Measurements from ENCODE around the gene RAB14.

Gene RAB14

GRCh38 chr9:121225240-121225639 is 23.6 kb upstream of the RAB14 start (continued):
- no peak for TF ChIP-seq ZNF596 (tag by site-specific recombination; IDR thresholded peaks at IDR 0.05)
- peak; percentile 40; the same call in 1 of the 2 replicates for TF ChIP-seq TRIM28 (IDR thresholded peaks at IDR 0.05; ENCODE audit: borderline replicate concordance, low read length)
- TF ChIP-seq YY2 (tag by site-specific recombination; IDR thresholded peaks at IDR 0.05) = no peak
- TF ChIP-seq INSM2 (tag by site-specific recombination; IDR thresholded peaks at IDR 0.05) = 0 out of 2 replicates have a peak, but pooled peaks have one; percentile 38
- TF ChIP-seq GLIS1 (tag by site-specific recombination; IDR thresholded peaks at IDR 0.05) = 0 out of 2 replicates have a peak, but pooled peaks have one; percentile 4

- TF ChIP-seq ZBTB1 (tag by site-specific recombination; IDR thresholded peaks at IDR 0.05) = no peak
- TF ChIP-seq ZNF654 (tag by site-specific recombination; IDR thresholded peaks at IDR 0.05; ENCODE audit: low read depth) = 0 out of 2 replicates have a peak, but pooled peaks have one; percentile 14
- ChIA-PET CTCF (interaction anchor here (0.6 to 4.7 kb wide), 25 partner anchors 10 to 1678 kb away, joined by 3 to 57 read pairs (median 4); partner anchors contain the start of gene GSN), POLR2A (no interaction called here)
- H3K4me3 ChIP-seq (ENCODE audit: low read depth, low read length) = no peak overlapping the region
- H3K4me1 ChIP-seq (ENCODE audit: control insufficient read depth, insufficient read depth, low read length) = peaks cover 3% of the 10 kb centered on the region; the same call in 1 of the 2 replicates
- no peaks in the 10 kb centered on the region for H3K36me3 ChIP-seq (ENCODE audit: control insufficient read depth in 2 of 2, insufficient read depth in 1 of 2, low read length in 2 of 2)
- no peak overlapping the region for H3K27ac ChIP-seq (ENCODE audit: extremely low read depth, low read depth, low read length)
- H3K9me3 ChIP-seq (ENCODE audit: control insufficient read depth, insufficient read depth, low read depth, low read length) = no peaks in the 10 kb centered on the region
Measured at GRCh38 chr9:121222524-121223171, 21.0 kb upstream of the RAB14 start.

- H3K27ac ChIP-seq (ENCODE audit: extremely low read depth, low read depth, low read length) = no peak overlapping the region
- ChIA-PET POLR2A (no interaction called here), CTCF (interaction anchor here (0.6 to 4.7 kb wide), 11 partner anchors 9 to 208 kb away, joined by 3 to 57 read pairs (median 4); partner anchors contain the start of gene GSN)
Measured at GRCh38 chr9:121221664-121222055, 20.0 kb upstream of the RAB14 start.

GRCh38 chr9:121220996-121221663 is 19.5 kb upstream of the RAB14 start:
- Histone ChIP-seq H3K4me3 (ENCODE audit: low read depth, low read length) (no peak overlapping the region), H3K36me3 (ENCODE audit: control insufficient read depth in 2 of 2, insufficient read depth in 1 of 2, low read length in 2 of 2) (no peaks in the 10 kb centered on the region), H3K27ac (ENCODE audit: extremely low read depth, low read depth, low read length) (no peak overlapping the region), H3K4me1 (ENCODE audit: control insufficient read depth, insufficient read depth, low read length) (peaks cover 3% of the 10 kb centered on the region; the same call in 1 of the 2 replicates), H3K9me3 (ENCODE audit: control insufficient read depth, insufficient read depth, low read depth, low read length) (no peaks in the 10 kb centered on the region)
- CTCF ChIA-PET = interaction anchor here (0.6 to 4.7 kb wide), 9 partner anchors 8 to 209 kb away, joined by 3 to 57 read pairs (median 5); partner anchors contain the start of gene GSN
- TF ChIP-seq BCL6B (tag by site-specific recombination; IDR thresholded peaks at IDR 0.05) (no peak), ZNF621 (tag by site-specific recombination; IDR thresholded peaks at IDR 0.05) (no peak), WT1 (tag by site-specific recombination; IDR thresholded peaks at IDR 0.05) (no peak)
- POLR2A ChIA-PET = interaction anchor here (0.6 kb wide), 1 partner anchor 20 kb away, joined by 5 read pairs; no protein-coding TSS in a partner anchor

More at GRCh38 chr9:121221664-121222055, 20.0 kb upstream of the RAB14 start:
- Histone ChIP-seq H3K4me1 (ENCODE audit: control insufficient read depth, insufficient read depth, low read length) (peaks cover 3% of the 10 kb centered on the region; the same call in 1 of the 2 replicates), H3K4me3 (ENCODE audit: low read depth, low read length) (no peak overlapping the region), H3K36me3 (ENCODE audit: control insufficient read depth in 2 of 2, insufficient read depth in 1 of 2, low read length in 2 of 2) (no peaks in the 10 kb centered on the region), H3K9me3 (ENCODE audit: control insufficient read depth, insufficient read depth, low read depth, low read length) (no peaks in the 10 kb centered on the region)
- TF ChIP-seq ZNF768 (tag by site-specific recombination; IDR thresholded peaks at IDR 0.05) (no peak), ZNF843 (tag by site-specific recombination; IDR thresholded peaks at IDR 0.05) (no peak), ZNF114 (tag by site-specific recombination; IDR thresholded peaks at IDR 0.05) (no peak), ZNF501 (tag by site-specific recombination; IDR thresholded peaks at IDR 0.05) (no peak), MZF1 (tag by site-specific recombination; IDR thresholded peaks at IDR 0.05; ENCODE audit: borderline replicate concordance) (no peak), GFI1B (tag by site-specific recombination; IDR thresholded peaks at IDR 0.05) (no peak), FEZF1 (tag by site-specific recombination; IDR thresholded peaks at IDR 0.05) (no peak)

Measured in HEK293 (cell line).